Measurements from ENCODE around the gene PDLIM4.

Gene PDLIM4

GRCh38 chr5:132257131-132258101, at the start of gene PDLIM4:
Gene PDLIM4 (plus strand): TSS chr5:132257696. CDS start chr5:132257735, 39 bp downstream.
- DNase-seq: no peak

- no peak for DNase-seq
Observed at GRCh38 chr5:132207778-132208177, 49.7 kb upstream of the PDLIM4 start.

GRCh38 chr5:132209131-132209530, 48.4 kb upstream of the PDLIM4 start:
- DNase-seq: no peak

- no peak for DNase-seq
Observed at GRCh38 chr5:132209901-132210545, 47.5 kb upstream of the PDLIM4 start.

- no peak for DNase-seq
Observed at GRCh38 chr5:132210944-132211343, 46.6 kb upstream of the PDLIM4 start.

GRCh38 chr5:132211787-132212186, 45.7 kb upstream of the PDLIM4 start:
- no peak for DNase-seq

GRCh38 chr5:132213666-132214065, 43.8 kb upstream of the PDLIM4 start:
- DNase-seq: no peak

- no peak for DNase-seq
Observed at GRCh38 chr5:132214491-132214890, 43.0 kb upstream of the PDLIM4 start.

- no peak for DNase-seq
Observed at GRCh38 chr5:132215329-132215728, 42.2 kb upstream of the PDLIM4 start.

- DNase-seq: no peak
Observed at GRCh38 chr5:132218321-132218720, 39.2 kb upstream of the PDLIM4 start.

GRCh38 chr5:132219289-132219970, 38.1 kb upstream of the PDLIM4 start:
- no peak for DNase-seq

- no peak for DNase-seq
Observed at GRCh38 chr5:132219981-132220380, 37.5 kb upstream of the PDLIM4 start.

- DNase-seq: no peak
Observed at GRCh38 chr5:132220491-132220890, 37.0 kb upstream of the PDLIM4 start.

- no peak for DNase-seq
Observed at GRCh38 chr5:132221781-132222648, 35.5 kb upstream of the PDLIM4 start.

GRCh38 chr5:132222649-132223038, 34.9 kb upstream of the PDLIM4 start:
- DNase-seq: no peak

GRCh38 chr5:132223861-132224260, 33.6 kb upstream of the PDLIM4 start:
- no peak for DNase-seq

- no peak for DNase-seq
Observed at GRCh38 chr5:132224716-132225115, 32.8 kb upstream of the PDLIM4 start.

- DNase-seq: peak; percentile 11 to 54
Observed at GRCh38 chr5:132225165-132226032, 32.1 kb upstream of the PDLIM4 start.

GRCh38 chr5:132226516-132227234, 30.8 kb upstream of the PDLIM4 start:
- no peak for DNase-seq

- DNase-seq: no peak
Observed at GRCh38 chr5:132227235-132227484, 30.3 kb upstream of the PDLIM4 start.
